Thoracic aorta (tissue), 2 donors: ENCODE results near the gene ZNF664. TPM values are rescaled to one million over a fixed set of nuclear protein-coding genes. Genes with fewer than 3 reads are reported as not detected.
"Not testable (repeated sequence)": the region's sequence is repeated elsewhere in the genome, so short reads cannot be mapped to it uniquely, and the experiment has no call there.

Experiments used
- ATAC-seq: fragments of 150-250 bp; one replicate; pipeline ENCODE4 v1.8.0; 2017; ENCODE audit warnings: low read depth; ENCODE audit not compliant: insufficient number of reproducible peaks, low FRiP score
- DNase-seq: peaks from one replicate; pipeline ENCODE4 v3.0.0-alpha.2; 2020; ENCODE audit warnings: low spot score
- H3K27ac ChIP-seq, 2 donors: fragments of 200-600 bp; sonication (generic); 1 replicate in 1 of 2; 2 replicates in 1 of 2; pipeline ENCODE4 v1.5.1; 2016; ENCODE audit warnings: mild to moderate bottlenecking in 2 of 2, moderate library complexity in 2 of 2
- H3K27me3 ChIP-seq: fragments of 200-600 bp; sonication (generic); replicated peaks from 2 replicates; pipeline ENCODE4 v1.6.0; 2016; ENCODE audit warnings: mild to moderate bottlenecking; ENCODE audit not compliant: insufficient read depth
- H3K36me3 ChIP-seq: fragments of 200-600 bp; sonication (generic); one replicate; pipeline ENCODE4 v1.5.1; 2016
- H3K4me1 ChIP-seq, 2 donors: fragments of 200-600 bp; sonication (generic); 1 replicate in 1 of 2; 2 replicates in 1 of 2; pipeline versions ENCODE4 v1.5.1 to v1.6.0; 2016; ENCODE audit warnings: low read depth in 2 of 2, mild to moderate bottlenecking in 1 of 2; ENCODE audit not compliant: control insufficient read depth in 1 of 2
- H3K4me3 ChIP-seq: fragments of 200-600 bp; sonication (generic); 2 replicates; pipeline ENCODE4 v1.5.1; 2016; ENCODE audit warnings: mild to moderate bottlenecking
- H3K9me3 ChIP-seq: fragments of 200-600 bp; sonication (generic); 2 replicates; pipeline ENCODE4 v1.5.1; 2016
- CTCF ChIP-seq: fragments of 200-600 bp; sonication (generic); IDR thresholded peaks from one replicate; pipeline ENCODE4 v1.5.1; 2019; ENCODE audit warnings: antibody characterized with exemption
- total RNA-seq, 2 donors: library from RNA; depleted of rRNA; stranded (reverse); fragments of >200 nt; gene quantifications; one replicate each; pipeline versions ENCODE4 v1.1.0 to v1.2.3, GENCODE V29; 2016

The ZNF664 gene
- total RNA-seq, 2 donors from 2014 or later, result 46.4 to 48.2 TPM

GRCh38 chr12:123946152-123946515, 26.9 kb upstream of the ZNF664 start:
- no peak for TF ChIP-seq CTCF
- ATAC-seq, result no peak

GRCh38 chr12:123946516-123947505, 26.2 kb upstream of the ZNF664 start:
- not testable (repeated sequence) for H3K27me3 ChIP-seq, ATAC-seq, DNase-seq, H3K36me3 ChIP-seq, H3K4me3 ChIP-seq, H3K27ac ChIP-seq, H3K9me3 ChIP-seq
- H3K4me1 ChIP-seq, result peaks cover 3 to 43% of the 10 kb centered on the region in 2 donors

More at GRCh38 chr12:123946152-123946515, 26.9 kb upstream of the ZNF664 start:
- H3K36me3 ChIP-seq, result peaks cover 8% of the 10 kb centered on the region
- H3K27ac ChIP-seq, result no peak overlapping the region
- H3K4me1 ChIP-seq, result peaks cover 3 to 38% of the 10 kb centered on the region in 2 donors
- no peak for DNase-seq
- no peaks in the 10 kb centered on the region for H3K27me3 ChIP-seq
- H3K4me3 ChIP-seq, result no peak overlapping the region
- peaks cover 4% of the 10 kb centered on the region for H3K9me3 ChIP-seq

- peaks cover 10 to 43% of the 10 kb centered on the region in 2 donors for H3K4me1 ChIP-seq
- not testable (repeated sequence) for H3K9me3 ChIP-seq, ATAC-seq
Observed at GRCh38 chr12:123947531-123947930, 25.5 kb upstream of the ZNF664 start.

GRCh38 chr12:123948401-123948795, 24.6 kb upstream of the ZNF664 start:
- peaks cover 14 to 37% of the 10 kb centered on the region in 2 donors for H3K4me1 ChIP-seq
- ATAC-seq (no peak), DNase-seq (no peak)
- no peak overlapping the region for H3K27ac ChIP-seq
- TF ChIP-seq CTCF, result no peak
- no peaks in the 10 kb centered on the region for H3K9me3 ChIP-seq
- H3K36me3 ChIP-seq, result peaks cover 6% of the 10 kb centered on the region
- H3K27me3 ChIP-seq, result no peaks in the 10 kb centered on the region
- no peak overlapping the region for H3K4me3 ChIP-seq

More at GRCh38 chr12:123947531-123947930, 25.5 kb upstream of the ZNF664 start:
- not testable (repeated sequence) for DNase-seq, H3K36me3 ChIP-seq, H3K27me3 ChIP-seq, H3K4me3 ChIP-seq, H3K27ac ChIP-seq

GRCh38 chr12:123948796-123949769, 23.9 kb upstream of the ZNF664 start:
- no peak for TF ChIP-seq CTCF
- H3K9me3 ChIP-seq, result no peaks in the 10 kb centered on the region
- no peak overlapping the region for H3K27ac ChIP-seq
- ATAC-seq (no peak), DNase-seq (no peak)
- H3K27me3 ChIP-seq, result no peaks in the 10 kb centered on the region
- H3K4me1 ChIP-seq, result peaks cover 15 to 31% of the 10 kb centered on the region in 2 donors
- H3K4me3 ChIP-seq, result no peak overlapping the region
- peaks cover 4% of the 10 kb centered on the region for H3K36me3 ChIP-seq
